ENCODE results near the gene NAA11.

Gene NAA11

GRCh38 chr4:79325864-79326328, at the start of gene NAA11:
TSS of gene NAA11 (minus strand) at chr4:79326061. CDS start at chr4:79325877, 184 bp downstream.
- H3K4me3 ChIP-seq (ENCODE audit: low read length): no peak within 1 kb of the TSS
- no peak for DNase-seq (ENCODE audit: low read depth)
- no peak for TF ChIP-seq CTCF (conservative IDR thresholded peaks at IDR 0.05; ENCODE audit: low read depth, low read length)

DNA sequence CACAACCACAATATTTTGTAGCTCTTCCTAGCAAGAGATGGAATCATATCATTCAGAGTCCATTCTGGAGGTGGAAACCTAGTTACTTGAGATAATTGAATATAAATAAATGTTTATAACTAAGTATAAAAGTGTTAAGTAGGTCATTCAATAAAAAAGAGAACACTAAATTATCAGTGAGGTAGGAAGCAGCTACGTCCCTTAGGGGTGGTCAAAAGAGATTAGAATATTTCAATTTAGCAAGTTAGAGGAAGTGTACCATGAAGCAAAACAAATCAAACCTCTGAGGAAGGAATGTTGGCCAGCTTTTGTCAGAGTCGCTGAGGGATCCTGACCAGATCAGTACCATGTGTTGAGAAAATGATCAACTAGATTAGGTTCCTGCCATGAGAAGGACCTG, 44.2 kb upstream of the NAA11 start:
- no peak overlapping the region for H3K4me3 ChIP-seq (ENCODE audit: low read length)
- TF ChIP-seq CTCF (conservative IDR thresholded peaks at IDR 0.05; ENCODE audit: low read depth, low read length): no peak
- DNase-seq (ENCODE audit: low read depth): no peak

- no peak for TF ChIP-seq CTCF (conservative IDR thresholded peaks at IDR 0.05; ENCODE audit: low read depth, low read length)
- DNase-seq (ENCODE audit: low read depth): no peak
- no peak overlapping the region for H3K4me3 ChIP-seq (ENCODE audit: low read length)
These were observed 41.2 kb upstream of the NAA11 start for GRCh38 chr4:79367096-79367495.

DNA sequence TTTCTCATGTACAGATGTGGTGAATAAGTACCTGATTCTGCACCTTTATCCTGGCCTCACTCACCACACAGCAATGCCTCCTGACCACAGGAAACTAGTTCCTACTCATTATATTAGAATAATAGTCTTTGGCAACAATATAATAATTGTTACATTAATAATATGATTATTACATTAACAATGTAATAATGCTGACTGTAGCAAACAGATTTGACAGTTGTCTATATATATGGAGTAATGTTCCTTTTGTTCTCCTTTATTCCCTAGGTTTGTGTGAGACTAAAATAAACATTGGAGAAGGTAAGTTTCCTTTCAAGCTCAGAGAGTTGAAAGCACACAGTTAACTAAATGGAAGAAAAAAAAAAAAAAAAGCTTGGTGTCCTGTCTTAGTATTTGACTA, 40.6 kb upstream of the NAA11 start:
- H3K4me3 ChIP-seq (ENCODE audit: low read length): no peak overlapping the region
- TF ChIP-seq CTCF (conservative IDR thresholded peaks at IDR 0.05; ENCODE audit: low read depth, low read length): no peak
- DNase-seq (ENCODE audit: low read depth): no peak

- TF ChIP-seq CTCF (conservative IDR thresholded peaks at IDR 0.05; ENCODE audit: low read depth, low read length): no peak
- no peak for DNase-seq (ENCODE audit: low read depth)
- no peak overlapping the region for H3K4me3 ChIP-seq (ENCODE audit: low read length)
These were observed 38.2 kb upstream of the NAA11 start for GRCh38 chr4:79364061-79364460.

- DNase-seq (ENCODE audit: low read depth): no peak
- no peak for TF ChIP-seq CTCF (conservative IDR thresholded peaks at IDR 0.05; ENCODE audit: low read depth, low read length)
- H3K4me3 ChIP-seq (ENCODE audit: low read length): no peak overlapping the region
These were observed 36.8 kb upstream of the NAA11 start for GRCh38 chr4:79362626-79363025.

DNA sequence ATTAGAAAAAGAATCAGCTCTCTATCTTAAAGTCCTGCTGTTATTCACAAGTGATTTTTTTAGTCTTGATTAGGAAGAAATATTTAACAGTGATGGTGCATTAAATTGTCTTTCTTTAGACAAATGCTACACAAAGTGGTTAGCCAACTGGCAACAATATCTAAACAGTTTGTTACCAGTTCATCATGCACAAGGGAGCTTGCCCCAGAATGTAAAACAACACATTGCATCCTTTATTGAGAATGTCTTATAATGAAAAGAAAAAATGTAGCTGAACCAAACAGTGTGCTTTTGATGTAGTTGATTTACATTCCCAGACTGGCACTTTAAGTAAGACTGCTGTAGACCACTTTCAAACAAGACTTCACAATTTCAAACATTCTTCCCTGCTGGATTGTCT, 34.1 kb upstream of the NAA11 start:
- no peak overlapping the region for H3K4me3 ChIP-seq (ENCODE audit: low read length)
- DNase-seq (ENCODE audit: low read depth): no peak
- TF ChIP-seq CTCF (conservative IDR thresholded peaks at IDR 0.05; ENCODE audit: low read depth, low read length): no peak

All from retinal pigment epithelial cell (primary cell).